GM10266 (cell line): ENCODE data around the gene CPNE1.

Source experiments
- DNase-seq: peaks from one replicate; pipeline ENCODE4 v3.0.0; 2012; ENCODE audit errors: extremely low spot score
- CTCF ChIP-seq: IDR thresholded peaks from 2 replicates; pipeline ENCODE4 v1.5.1; 2012; ENCODE audit warnings: mild to moderate bottlenecking, low read depth; ENCODE audit not compliant: control insufficient read depth, insufficient read depth; ENCODE audit errors: missing control alignments

The CPNE1 gene

GRCh38 chr20:35650632-35651031 is 14.1 kb downstream of the CPNE1 start:
- DNase-seq, result no peak
- TF ChIP-seq CTCF, result no peak

GRCh38 chr20:35648836-35649235 is 15.9 kb downstream of the CPNE1 start:
- no peak for DNase-seq

DNA sequence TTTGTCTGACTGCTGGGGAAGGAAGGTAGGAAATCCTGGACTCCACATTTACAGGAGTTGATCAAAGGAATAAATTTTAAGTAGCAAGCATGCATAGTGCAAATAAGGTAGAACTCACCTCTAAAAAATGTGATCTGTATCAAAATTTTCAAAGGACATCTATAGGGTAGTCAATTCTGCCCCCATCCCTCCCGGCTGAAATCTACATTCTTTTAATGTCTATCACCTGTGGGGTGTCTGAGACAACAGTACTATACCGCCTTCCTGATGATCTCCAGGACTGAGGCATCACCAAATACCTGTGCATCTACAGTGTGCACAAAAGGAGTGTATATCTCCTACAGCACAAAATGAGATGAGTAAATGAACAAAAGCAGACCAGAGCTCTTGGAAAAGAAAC is 19.9 kb downstream of the CPNE1 start:
- DNase-seq, result no peak
- TF ChIP-seq CTCF, result no peak

More at GRCh38 chr20:35648836-35649235, 15.9 kb downstream of the CPNE1 start:
- TF ChIP-seq CTCF, result no peak

DNA sequence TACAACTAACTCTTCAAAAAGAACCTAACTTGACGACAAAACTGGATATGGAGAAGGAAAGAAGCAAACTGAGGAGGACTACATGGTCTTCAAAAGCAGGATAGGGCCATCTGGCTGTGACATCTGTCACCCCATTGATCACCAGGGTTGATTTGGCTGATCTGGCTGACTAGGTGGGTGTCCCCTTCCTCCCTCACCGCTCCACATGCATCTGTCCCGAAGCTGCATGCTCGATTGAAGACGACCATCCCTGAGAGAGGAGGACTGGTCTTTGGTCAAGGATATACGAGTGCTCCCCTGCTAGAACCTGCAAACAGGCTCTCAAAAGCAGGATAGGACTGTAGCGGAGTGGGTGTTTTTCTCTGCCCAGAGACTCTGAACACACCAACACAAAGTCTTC is 21.7 kb downstream of the CPNE1 start:
- no peak for DNase-seq
- TF ChIP-seq CTCF, result no peak

DNA sequence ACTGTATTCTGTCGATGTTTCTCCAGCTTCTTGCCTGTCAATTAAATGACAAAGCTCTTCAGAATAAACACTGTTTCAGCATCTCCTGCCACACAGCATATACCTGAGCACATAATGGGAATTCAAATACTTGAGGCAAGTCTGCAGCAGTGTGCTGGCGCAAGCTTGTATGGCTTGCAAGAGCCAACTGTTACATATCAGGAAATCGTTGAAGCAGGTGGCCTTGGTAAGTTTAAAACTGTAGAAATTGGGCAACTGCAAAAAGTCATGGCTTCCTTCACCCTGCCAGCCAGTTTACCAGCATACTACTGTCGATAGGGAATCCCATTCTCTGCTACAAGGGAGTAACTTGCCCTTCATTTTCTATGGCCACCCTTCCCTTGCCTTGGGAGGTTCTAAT is 23.0 kb downstream of the CPNE1 start:
- TF ChIP-seq CTCF, result no peak
- no peak for DNase-seq

GRCh38 chr20:35640724-35641123 is 24.0 kb downstream of the CPNE1 start:
- no peak for DNase-seq
- TF ChIP-seq CTCF, result no peak

GRCh38 chr20:35638751-35639150 is 25.9 kb downstream of the CPNE1 start:
- no peak for TF ChIP-seq CTCF

More at GRCh38 chr20:35638751-35639150, 25.9 kb downstream of the CPNE1 start:
- DNase-seq, result no peak
